ENCODE results near the gene BTBD9.

The BTBD9 gene

GRCh38 chr6:38503032-38503773 is 136.5 kb downstream of the BTBD9 start:
- DNase-seq, result peak; percentile 47

GRCh38 chr6:38502423-38502822 is 137.3 kb downstream of the BTBD9 start:
- DNase-seq, result no peak

- DNase-seq, result no peak
These were observed 137.8 kb downstream of the BTBD9 start for GRCh38 chr6:38501931-38502330.

- DNase-seq, result no peak
These were observed 140.1 kb downstream of the BTBD9 start for GRCh38 chr6:38499529-38500096.

- DNase-seq, result no peak
These were observed 140.8 kb downstream of the BTBD9 start for GRCh38 chr6:38498805-38499445.

- no peak for DNase-seq
These were observed 141.6 kb downstream of the BTBD9 start for GRCh38 chr6:38498085-38498484.

GRCh38 chr6:38497546-38497945 is 142.2 kb downstream of the BTBD9 start:
- no peak for DNase-seq

GRCh38 chr6:38495922-38496635 is 143.7 kb downstream of the BTBD9 start:
- DNase-seq, result no peak

- peak; percentile 17 for DNase-seq
These were observed 144.2 kb downstream of the BTBD9 start for GRCh38 chr6:38495518-38495917.

GRCh38 chr6:38493931-38494547 is 145.7 kb downstream of the BTBD9 start:
- no peak for DNase-seq

- DNase-seq, result no peak
These were observed 147.7 kb downstream of the BTBD9 start for GRCh38 chr6:38492031-38492430.

- no peak for DNase-seq
These were observed 149.8 kb downstream of the BTBD9 start for GRCh38 chr6:38489951-38490350.

GRCh38 chr6:38487423-38487822 is 152.3 kb downstream of the BTBD9 start:
- no peak for DNase-seq

GRCh38 chr6:38485488-38485887 is 154.2 kb downstream of the BTBD9 start:
- DNase-seq, result no peak

GRCh38 chr6:38484656-38485055 is 155.1 kb downstream of the BTBD9 start:
- DNase-seq, result no peak

GRCh38 chr6:38483526-38483925 is 156.2 kb downstream of the BTBD9 start:
- DNase-seq, result no peak

GRCh38 chr6:38482466-38482865 is 157.3 kb downstream of the BTBD9 start:
- no peak for DNase-seq

GRCh38 chr6:38481851-38482250 is 157.9 kb downstream of the BTBD9 start:
- DNase-seq, result no peak

- DNase-seq, result no peak
These were observed 158.4 kb downstream of the BTBD9 start for GRCh38 chr6:38481211-38481836.

GRCh38 chr6:38480036-38480435 is 159.7 kb downstream of the BTBD9 start:
- no peak for DNase-seq

- no peak for DNase-seq
These were observed 160.4 kb downstream of the BTBD9 start for GRCh38 chr6:38479331-38479730.

- no peak for DNase-seq
These were observed 162.0 kb downstream of the BTBD9 start for GRCh38 chr6:38477680-38478260.

Data from NCI-H510A (cell line).